Cardiac fibroblast (primary cell): ENCODE data around the gene SCAMP4.
A peak's percentile ranks its signal among the peaks of the same experiment; 100 is the strongest.
"Not testable (repeated sequence)": the region's sequence is repeated elsewhere in the genome, so short reads cannot be mapped to it uniquely, and the experiment has no call there.

Experiments
- DNase-seq, 2 donors: peaks; one replicate each; pipeline versions ENCODE4 v3.0.0 to v3.0.0-alpha.2; 2010; ENCODE audit warnings: low read depth in 2 of 2
- H3K4me3 ChIP-seq, 2 donors: replicated peaks in 1 of 2; 1 replicate in 1 of 2; 2 replicates in 1 of 2; pipeline ENCODE4 v1.5.1; 2011; ENCODE audit warnings: low read depth in 2 of 2, low read length in 2 of 2, mild to moderate bottlenecking in 2 of 2, moderate library complexity in 1 of 2
- TF ChIP-seq, protein P1 (sequence below): IDR thresholded peaks from one replicate; pipeline ENCODE4 v1.5.1; 2011; ENCODE audit warnings: low read depth, mild to moderate bottlenecking, low read length, inconsistent platforms

Gene SCAMP4

DNA sequence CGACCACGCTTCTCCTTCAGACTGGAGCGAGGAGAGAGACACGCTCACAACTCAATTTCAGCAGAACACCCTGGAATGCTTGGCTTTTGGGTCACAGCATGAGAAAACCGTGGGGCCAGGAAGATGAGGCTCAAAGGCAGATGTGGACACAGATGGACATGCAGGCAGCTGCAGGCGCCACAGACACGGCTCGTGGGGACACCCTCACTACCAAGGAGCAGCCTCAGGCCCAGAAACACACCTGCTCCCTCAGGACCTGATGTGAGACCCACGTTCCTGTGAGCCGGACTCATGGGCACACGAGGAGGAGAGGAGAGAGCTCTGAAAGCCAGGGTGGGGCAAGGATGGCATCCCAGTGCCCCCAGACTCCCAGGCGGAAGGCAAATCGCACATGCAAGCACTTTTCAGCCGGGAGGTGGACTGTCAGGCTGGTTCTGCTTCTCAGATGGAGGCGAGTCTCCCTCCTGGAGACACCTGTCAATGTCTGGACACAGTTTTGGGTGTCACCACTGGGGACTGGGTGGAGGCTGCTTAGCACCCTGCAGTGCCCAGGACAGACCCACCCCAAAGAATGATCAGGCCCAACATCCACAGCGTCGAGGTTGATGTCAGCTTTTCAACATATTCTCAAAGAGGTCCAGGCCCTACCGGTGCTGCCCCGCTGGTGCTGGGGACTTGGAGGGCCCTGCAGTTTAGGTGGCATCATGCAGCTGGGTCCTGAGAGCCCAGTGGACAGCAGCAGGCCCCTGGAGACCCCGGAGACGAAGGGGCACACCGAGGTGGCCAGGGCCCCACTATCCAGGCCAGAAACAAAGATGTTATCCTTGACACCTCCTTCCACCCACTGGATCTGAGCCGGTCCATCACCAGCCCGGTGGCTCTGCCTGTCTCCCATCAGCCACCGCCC, 22.2 kb upstream of the SCAMP4 start:
- peak overlapping the region; percentile 92 to 99 for H3K4me3 ChIP-seq
- no peak for DNase-seq
- TF ChIP-seq, protein P1, sequence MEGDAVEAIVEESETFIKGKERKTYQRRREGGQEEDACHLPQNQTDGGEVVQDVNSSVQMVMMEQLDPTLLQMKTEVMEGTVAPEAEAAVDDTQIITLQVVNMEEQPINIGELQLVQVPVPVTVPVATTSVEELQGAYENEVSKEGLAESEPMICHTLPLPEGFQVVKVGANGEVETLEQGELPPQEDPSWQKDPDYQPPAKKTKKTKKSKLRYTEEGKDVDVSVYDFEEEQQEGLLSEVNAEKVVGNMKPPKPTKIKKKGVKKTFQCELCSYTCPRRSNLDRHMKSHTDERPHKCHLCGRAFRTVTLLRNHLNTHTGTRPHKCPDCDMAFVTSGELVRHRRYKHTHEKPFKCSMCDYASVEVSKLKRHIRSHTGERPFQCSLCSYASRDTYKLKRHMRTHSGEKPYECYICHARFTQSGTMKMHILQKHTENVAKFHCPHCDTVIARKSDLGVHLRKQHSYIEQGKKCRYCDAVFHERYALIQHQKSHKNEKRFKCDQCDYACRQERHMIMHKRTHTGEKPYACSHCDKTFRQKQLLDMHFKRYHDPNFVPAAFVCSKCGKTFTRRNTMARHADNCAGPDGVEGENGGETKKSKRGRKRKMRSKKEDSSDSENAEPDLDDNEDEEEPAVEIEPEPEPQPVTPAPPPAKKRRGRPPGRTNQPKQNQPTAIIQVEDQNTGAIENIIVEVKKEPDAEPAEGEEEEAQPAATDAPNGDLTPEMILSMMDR: no peak

DNA sequence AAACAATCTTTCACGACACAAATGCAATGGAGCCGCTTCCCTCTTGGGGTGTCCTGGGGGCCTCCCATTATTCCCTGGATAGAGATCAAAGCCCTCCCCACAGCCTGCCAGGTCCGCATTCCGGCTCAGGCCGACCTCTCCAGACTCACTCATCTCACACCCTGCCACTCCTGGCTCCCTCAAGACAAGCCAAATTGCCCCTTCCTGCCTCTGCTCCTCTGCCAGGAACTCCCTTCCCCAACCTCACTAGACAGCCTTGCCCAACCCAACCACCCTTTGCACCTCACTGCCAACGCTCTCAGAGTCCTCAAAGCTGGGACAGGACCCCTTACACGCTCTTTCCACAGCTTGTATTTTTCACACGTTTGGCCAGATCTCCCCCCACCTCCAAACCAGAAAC, 21.4 kb upstream of the SCAMP4 start:
- peak overlapping the region; percentile 92 to 99 for H3K4me3 ChIP-seq
- TF ChIP-seq, protein P1: no peak
- no peak for DNase-seq

DNA sequence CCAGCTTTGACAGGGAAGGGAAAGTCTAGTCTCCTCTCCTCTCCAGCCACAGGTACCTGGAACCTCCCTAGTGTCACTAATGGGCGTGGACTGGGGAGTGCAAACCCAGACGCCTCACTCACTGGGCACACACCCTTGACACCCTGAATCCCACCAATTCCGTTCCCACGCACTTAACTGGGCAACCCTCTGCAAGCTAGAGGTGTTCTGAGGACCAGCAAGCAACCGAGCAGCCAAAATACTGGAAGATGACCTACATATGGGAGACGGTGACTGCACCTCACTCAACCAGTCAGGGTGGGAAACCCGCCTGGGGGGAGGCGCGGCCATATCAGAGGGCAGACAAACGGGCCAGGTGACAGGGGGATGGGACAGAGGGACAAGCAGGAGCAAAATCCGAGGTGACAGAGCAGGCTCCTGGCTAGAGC, 20.9 kb upstream of the SCAMP4 start:
- no peak for DNase-seq
- H3K4me3 ChIP-seq: peak overlapping the region; percentile 92 to 99
- TF ChIP-seq, protein P1: no peak

DNA sequence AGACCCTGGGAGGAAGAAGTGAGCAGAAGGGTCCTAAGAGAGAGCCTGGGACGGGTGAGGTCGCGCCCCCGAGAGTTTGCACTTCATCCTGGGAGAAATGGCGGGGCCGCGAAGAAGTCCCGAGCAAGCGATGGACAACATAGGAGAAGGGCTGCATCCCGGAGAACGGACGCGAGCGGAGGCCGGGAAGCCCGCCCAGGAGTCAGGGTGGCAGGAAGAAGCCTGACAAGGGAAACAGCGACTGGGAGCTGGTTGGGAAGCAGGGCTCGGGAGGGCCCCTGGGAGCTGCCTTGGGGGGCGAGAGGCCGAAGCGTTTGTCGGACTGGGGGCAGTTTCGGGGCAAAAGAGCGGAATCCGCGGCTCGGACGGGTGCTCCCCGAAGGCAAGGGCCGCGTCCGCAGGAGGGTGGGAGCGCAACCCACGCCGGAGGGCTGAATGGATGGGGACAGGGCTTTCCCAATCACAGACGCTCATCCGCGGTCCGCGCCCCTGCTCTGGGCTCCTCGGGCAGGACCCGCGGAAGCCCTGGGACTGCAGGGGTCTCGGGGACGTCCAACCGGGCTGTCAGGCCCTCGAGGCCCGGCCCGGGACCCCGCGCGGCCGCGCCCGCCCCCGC, 20.4 kb upstream of the SCAMP4 start:
- TF ChIP-seq, protein P1: no peak
- H3K4me3 ChIP-seq: peak overlapping the region; percentile 92 to 99
- no peak for DNase-seq

DNA sequence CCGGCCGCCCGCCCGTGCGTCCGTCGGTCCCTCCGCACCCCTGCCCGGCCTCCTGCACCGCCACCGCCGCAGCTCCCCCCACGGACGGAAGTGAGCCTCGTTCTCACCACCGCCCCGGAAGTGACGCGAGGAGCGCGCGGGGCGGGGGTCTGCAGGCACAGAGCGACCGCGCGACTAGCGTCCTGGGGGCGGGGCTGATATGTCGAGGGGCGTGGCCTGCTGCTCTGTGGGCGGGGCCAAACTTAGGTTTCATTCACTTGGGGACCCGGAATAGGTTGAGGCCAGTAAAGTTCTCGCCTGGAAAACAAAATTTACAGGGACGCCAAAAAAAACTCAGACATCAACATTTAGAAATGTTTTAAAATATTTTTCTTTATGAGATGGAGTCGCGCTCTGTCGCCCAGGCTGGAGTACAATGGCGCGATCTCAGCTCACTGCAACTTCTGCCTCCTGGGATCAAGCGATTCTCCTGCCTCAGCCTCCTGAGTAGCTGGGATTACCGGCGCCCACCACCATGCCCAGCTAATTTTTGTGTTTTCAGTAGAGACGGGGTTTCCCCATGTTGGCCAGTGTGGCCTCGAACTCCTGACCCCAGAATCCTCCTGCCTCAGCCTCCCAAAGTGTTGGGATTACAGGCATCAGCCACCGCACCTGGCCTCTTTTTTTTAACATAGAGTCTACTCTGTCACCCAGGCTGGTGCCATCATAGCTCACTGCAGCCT, 19.6 kb upstream of the SCAMP4 start, which contains the start of gene ABHD17A:
Gene ABHD17A, minus strand, starts transcription at position 99 of the 722 bp plus-strand sequence. CDS start 3,930 bp downstream, outside the sequence.
- peak within 1 kb of the TSS; percentile 92 to 99 for H3K4me3 ChIP-seq
- peak; percentile 89 to 95 for DNase-seq

DNA sequence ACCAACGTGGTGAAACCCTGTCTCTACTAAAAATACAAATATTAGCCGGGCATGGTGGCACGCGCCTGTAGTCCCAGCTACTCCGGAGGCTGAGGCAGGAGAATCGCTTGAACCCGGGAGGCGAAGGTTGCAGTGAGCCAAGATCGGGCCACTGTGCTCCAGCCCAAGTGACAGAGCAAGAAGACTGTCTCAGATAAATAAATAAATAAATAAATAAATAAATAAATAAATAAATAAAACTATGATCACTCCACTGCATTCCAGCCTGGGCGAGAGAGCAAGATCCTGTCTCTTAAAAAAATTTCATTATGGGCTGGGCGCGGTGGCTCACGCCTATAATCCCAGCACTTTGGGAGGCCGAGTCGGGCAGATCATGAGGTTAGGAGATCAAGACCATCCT, 18.8 kb upstream of the SCAMP4 start:
- not testable (repeated sequence) for DNase-seq, H3K4me3 ChIP-seq

DNA sequence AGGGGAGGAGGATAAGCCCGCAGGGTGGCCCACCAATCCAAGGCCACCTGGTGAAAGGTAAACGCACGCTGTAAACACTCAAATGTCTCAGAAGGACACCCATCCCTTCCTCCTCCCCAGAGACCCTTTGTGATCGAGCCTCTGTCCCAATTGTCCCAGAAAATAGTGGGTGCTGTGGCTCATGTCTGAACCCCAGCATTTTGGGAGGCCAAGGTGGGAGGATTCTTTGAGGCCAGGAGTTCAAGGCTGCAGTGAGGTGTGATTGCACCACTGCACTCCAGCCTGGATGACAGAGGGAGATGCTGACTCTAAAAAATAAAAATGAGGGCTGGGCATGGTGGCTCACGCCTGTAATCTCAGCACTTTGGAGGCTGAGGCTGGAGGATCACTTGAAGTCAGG, 16.8 kb upstream of the SCAMP4 start:
- no peak for DNase-seq
- TF ChIP-seq, protein P1: no peak
- no peak overlapping the region for H3K4me3 ChIP-seq
